CD4-positive, alpha-beta T cell treated with Interleukin-17A for 4 hours (primary cell): Measurements from ENCODE around the gene UBE2K.
"Not testable (repeated sequence)": the region's sequence is repeated elsewhere in the genome, so short reads cannot be mapped to it uniquely, and the experiment has no call there.

Source experiments
- DNase-seq: peaks from one replicate; pipeline ENCODE4 v3.0.0-alpha.2; 2020; ENCODE audit warnings: mixed read lengths

UBE2K gene, protein sequence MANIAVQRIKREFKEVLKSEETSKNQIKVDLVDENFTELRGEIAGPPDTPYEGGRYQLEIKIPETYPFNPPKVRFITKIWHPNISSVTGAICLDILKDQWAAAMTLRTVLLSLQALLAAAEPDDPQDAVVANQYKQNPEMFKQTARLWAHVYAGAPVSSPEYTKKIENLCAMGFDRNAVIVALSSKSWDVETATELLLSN

DNA sequence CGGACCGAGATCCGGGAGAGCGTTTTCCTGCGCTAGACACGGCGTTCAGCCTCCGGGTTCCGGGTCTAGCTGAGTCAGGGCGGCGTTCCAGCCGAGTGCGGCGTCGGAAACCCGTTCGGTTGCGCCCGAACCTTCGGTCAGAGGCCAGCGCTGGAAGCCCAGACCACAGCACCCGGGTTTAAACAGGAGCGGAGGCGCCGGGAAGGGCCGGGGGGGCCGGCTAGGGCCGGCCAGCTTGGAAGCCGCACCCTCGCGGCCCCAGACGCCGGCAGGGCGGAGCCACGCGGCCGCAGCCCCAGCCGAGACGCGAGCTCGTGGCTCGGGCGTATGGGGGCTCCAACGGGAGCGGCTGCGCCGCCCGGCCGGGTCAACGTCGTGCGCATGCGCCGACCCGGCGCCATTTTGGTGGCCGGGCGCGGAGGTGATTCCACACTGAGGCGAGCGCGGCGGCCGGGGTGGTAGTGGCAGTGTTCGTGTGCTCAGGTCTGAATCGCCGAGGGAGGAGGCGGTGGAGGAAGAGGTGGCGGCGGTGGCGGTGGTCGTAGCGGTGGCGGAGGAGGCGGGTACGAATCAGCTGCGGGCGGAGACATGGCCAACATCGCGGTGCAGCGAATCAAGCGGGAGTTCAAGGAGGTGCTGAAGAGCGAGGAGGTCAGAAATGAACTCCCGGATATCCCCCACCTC, at the start of gene UBE2K:
TSS of gene UBE2K (plus strand) at position 397 of the 684 bp plus-strand sequence. CDS start at position 589, 192 bp downstream.
- DNase-seq: peak; percentile 91

DNA sequence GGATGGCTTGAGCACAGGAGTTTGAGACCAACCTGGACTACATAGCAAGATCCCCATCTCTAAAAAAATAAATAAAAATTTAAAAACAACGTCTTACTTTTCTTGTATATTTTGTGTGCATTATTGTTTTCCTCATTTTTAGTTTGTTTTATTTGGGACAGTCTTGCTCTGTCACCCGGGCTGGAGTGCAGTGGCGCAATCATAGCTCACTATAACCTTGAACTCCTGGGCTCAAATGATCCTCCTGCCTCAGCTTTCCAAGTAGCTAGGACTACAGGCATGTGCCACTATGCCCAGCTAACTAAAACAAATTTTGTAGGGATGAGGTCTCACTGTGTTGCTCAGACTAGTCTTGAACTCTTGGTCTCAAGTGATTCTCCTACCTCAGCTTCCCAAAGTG, 49.7 kb upstream of the UBE2K start:
- DNase-seq: no peak

DNA sequence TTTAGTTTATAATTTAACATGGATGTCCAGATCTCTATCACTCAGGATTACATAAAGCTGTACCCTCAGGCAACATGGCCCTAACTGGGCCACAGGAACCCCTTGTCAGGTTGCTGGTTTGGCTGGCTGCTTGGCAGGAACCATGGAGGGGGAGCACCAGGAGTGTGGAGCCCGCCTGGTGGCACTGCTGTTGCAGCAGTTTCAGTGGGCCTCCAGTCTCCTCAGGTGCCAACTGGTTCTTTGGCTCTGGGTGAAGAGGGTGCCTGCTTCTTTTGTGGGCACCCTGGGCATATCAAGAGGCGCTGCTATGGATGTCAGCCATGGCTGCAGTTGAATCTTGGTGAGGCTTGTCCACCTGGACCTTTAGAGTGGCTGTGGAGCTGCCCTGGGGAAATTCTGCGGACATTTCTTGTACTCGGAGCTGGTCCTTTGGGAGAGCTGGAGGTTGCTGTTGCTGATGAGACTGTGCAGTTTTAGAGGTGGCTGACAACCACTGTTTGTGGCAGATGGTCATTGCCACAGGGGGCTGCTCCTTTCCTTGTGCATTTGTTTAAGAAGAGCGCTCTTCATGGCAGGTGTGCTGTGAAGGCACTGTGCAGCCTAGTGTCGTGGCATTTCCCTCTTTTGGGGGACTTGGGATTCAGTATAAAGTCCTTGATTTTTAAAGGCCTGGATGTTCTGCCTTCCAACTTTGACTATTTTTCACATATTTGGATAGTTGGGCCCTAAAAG, 48.9 kb upstream of the UBE2K start:
- no peak for DNase-seq

DNA sequence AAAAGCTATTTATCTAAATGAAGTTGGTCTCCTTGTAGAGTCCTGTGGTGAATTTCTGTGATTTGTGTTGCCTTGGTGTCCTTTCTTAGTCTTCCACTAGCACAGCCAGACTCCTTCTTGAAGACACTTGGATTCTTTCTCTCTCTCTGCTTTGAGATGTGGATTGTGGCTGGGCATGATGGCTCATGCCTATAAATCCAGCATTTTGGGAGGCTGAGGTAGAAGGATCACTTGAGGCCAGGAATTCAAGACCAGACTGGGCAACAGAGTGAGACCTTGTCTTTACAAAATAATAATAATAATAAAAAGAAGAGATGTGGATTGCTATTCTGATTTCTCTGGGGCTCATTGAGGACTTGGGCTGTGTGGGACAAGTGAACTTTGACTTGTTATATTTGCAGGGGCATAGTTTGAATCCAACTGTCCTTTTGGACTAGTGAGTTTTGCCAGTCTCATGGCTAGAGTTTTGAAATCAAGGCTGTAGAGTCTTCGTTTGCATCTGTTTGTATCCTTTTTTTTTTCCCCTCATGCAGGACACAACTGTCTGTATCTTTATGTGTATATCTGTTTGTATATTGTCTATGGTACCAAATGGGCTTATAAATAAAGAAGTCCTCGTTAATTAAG, 48.2 kb upstream of the UBE2K start:
- no peak for DNase-seq

DNA sequence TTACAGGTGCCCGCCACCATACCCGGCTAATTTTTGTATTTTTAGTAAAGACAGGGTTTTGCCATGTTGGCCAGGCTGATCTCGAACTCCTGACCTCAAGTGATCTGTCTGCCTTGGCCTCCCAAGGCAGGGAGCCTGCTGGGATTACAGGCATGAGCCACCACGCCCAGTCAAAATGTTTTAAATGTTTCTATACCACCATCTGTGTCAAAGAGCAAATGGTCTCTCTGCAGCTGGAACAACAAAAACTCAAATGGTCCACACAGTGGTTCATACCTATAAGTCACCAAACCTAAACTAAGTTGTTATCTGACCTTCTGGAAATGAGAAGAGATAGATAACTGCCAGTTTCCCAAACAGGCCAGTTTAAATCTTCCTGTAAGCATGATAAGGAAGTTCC, 46.4 kb upstream of the UBE2K start:
- DNase-seq: not testable (repeated sequence)

DNA sequence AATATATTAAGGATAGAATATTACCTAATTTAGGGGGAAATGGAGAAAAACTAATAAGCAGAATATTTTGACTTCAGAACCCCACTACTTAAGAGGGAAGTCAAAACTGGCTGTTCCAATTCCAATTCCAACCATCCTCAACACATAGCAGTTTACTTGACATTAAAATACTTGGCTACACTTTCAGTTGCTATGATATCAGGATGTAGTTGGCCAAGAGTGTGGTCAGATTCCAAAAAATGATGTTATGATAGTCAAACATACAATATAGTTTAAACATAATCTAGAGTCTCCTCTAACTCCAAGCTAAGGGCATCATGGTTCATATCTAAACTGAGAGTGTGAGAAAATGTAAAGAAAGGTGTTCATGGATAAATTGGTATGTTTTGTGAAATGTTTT, 42.7 kb upstream of the UBE2K start:
- DNase-seq: no peak

DNA sequence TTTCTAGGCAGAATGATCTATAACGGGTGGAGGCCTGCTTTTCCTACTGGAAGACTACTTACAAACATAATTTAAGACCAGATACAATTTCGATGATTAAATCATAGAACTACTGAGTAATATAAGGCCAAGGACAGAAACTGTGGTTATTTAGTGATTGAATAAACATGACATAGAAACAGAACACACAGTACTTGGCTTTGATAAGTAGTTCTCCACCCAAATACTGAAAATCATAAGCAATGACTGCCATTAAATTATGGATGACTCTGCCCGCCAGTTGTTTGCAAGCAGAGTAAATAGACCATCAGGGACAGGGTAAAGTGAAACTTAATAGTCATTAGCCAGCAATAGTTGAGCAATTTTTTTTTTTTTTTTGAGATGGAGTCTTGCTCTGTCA, 42.1 kb upstream of the UBE2K start:
- DNase-seq: no peak

DNA sequence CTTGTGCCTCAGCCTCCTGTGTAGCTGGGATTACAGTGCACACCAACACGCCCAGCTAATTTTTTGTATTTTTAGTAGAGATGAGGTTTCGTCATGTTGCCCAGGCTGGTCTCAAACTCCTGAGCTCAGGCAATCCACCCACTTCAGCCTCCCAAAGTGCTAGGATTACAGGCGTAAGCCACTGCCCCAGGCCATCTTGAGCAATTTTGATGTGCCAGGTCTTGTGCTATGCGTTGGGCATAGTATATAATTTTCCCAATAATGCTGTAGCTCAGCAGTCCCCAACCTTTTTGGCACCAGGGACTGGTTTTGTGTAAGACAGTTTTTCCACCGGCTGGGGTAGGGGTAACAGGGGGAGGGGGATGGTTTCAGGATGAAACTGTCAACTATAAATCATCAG, 41.3 kb upstream of the UBE2K start:
- DNase-seq: not testable (repeated sequence)

DNA sequence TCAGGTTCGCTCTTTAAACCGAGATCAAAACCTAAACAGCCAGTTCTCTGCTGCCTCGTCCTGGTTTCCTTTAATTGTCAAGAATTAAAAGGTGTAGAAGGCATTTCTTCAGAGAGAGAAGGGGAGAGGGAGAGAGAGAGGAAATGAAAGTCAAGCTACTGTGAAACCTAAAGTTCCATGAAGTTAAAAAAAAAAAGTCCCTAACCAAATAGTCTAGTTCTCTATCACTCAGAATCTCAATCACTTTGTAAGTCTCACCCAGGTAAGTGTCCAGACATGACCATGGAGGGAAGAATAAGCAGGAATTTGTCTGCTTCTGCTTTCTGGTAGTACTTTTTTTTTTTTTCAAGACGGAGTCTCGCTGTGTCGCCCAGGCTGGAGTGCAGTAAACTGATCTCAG, 40.5 kb upstream of the UBE2K start:
- no peak for DNase-seq

DNA sequence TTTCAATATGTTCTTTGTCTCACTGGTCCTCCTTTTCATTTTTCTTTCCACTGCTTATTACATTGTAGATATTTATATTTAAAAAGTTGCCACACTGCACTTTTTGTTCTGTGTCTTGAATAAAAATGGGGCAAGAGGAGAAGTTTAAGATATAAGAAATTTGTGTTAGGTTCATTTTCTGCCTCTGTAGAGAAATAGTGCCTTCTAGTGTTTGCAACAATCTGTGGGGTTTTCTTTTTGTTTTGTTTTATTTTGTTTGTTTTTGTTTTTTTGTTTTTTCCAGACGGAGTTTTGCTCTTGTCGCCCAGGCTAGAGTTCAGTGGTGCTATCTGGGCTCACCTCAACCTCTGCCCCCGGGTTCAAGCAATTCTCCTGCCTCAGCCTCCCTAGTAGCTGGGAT, 39.2 kb upstream of the UBE2K start:
- no peak for DNase-seq

DNA sequence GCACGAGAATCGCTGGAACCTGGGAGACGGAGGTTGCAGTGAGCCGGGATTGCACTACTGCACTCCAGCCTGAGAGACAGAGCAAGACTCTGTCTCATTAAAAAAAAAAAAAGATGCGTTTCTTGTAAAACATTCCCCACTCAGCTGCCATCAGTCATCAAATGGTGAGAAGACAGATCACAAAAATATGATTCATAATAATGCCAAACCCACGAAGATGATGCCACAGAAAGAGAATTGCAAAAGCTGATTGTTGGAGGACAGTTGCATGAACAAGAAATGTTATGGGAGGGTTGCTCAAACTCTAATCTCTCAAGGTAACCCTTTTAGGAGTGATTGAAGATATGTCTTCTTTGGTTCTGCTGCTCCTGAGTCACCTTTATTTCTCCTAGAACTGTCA, 37.9 kb upstream of the UBE2K start:
- DNase-seq: no peak

DNA sequence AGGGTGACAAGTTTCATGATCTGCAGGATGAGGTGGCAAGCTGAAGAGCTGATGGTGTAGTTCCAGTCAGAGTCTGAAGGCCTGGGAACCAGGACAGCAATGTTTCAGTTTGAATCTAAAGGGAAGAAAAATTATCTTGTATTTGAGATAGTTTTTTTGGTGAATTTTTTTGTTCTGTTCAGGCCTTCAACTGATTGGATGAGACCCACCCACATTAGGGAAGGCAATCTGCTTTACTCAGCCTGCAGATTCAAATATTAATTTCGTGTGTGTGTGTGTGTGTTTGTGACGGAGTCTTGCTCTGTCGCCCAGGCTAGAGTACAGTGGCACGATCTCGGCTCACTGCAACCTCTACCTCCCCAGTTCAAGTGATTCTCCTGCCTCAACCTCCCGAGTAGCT, 37.2 kb upstream of the UBE2K start:
- no peak for DNase-seq

DNA sequence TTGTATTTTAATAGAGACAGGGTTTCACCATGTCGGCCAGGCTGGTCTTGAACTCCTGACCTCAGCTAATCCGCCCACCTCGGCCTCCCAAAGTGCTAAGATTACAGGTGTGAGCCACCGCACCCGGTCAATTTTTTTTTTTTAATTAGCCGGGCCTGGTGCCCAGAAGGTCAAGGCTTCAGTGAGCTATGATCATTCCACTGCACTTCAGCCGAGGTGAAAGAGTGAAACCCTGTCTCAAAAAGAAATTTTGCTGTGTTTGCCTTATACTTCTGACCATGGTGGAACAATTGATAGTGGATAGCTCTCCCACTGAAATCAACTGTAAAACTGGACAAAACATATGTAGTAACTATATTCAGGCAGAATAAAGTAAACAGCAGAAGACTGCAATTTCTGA, 35.3 kb upstream of the UBE2K start:
- DNase-seq: no peak

DNA sequence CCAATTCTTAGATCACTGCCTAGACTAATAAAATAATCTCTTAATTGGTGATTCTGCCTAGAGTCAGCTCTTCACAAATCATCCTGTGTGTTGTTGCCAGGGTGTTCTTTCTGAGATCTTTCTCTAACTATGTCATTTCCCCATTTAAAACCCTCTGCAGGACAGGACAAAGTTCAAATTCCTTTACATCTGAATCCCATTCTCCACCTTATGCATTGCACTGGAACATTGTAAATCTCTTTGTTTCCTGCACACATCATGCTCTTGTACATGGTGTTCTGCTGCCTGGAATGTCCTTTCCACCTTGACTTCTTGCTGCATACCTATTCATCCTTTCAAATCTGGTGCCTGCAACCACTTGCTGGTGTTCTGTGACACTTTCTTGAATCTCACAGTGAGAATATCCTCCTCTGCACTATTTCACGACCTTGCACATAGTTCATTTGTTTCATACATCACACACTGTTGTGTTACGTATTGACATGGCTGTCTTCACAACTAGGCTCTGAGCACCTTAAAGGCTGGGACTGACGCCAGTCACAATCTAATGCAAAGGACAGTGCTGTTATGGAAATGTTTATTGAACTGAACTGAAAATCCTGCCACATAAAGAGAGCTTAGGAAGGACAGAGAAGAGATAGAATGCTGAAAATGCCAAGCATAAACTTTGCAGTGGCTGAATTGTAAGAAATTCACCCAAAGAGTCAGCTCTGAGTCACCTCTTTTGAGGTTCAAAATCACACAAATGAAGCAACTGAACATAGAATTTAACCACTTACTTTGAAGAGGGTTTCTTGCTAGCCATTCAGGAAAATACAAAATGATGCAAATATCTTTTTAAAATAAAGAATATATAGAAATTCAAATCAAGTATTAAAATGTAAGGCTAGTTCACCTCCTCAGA, 32.9 kb upstream of the UBE2K start:
- no peak for DNase-seq

DNA sequence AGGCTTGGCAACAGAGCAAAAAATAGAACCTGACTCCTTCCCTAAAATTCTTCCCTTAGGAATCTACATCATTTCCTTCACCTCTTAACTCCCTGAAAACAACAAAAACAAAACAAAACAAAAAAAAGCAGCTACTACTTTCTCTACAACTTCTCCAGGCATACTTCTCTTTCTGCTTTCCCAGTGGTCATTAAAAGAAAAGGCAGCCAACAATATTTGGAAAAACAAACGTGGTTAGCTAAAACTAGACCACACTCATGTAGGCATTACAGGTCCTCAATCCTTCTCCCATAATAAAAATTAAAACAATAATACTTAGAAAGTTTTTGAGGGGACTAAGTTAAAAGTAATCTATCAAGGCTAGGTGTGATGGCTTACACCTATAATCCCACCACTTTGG, 30.2 kb upstream of the UBE2K start:
- DNase-seq: no peak

DNA sequence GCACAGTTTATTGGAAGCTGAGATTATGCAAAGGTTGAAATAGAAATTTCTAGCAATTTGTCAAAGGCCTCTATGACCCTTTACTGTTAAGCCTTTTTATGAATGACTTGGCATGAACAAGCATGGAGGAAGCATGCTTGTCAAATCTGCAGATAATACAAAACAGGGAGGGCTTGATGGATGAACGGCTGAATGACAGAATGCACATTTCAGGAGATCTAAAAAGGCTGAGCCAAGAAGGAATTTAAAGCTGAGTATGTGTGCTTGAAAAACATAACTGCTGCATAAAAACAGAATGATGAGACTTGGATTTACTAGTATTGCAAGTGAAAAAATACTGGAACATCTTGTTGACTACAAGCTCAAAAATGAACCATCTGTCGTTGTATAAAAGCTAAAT, 29.0 kb upstream of the UBE2K start:
- DNase-seq: no peak

DNA sequence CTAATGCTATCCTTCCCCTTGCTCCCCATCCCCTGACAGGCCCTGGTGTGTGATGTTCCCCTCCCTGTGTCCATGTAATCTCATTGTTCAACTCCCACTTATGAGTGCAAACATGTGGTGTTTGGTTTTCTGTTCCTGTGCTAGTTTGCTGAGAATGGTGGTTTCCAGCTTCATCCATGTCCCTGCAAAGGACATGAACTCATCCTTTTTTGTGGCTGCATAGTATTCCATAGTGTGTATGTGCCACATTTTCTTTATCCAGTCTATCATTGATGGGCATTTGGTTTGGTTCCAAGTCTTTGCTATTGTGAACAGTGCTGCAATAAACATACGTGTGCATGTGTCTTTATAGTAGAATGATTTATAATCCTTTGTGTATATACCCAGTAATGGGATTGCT, 27.6 kb upstream of the UBE2K start:
- DNase-seq: not testable (repeated sequence)

DNA sequence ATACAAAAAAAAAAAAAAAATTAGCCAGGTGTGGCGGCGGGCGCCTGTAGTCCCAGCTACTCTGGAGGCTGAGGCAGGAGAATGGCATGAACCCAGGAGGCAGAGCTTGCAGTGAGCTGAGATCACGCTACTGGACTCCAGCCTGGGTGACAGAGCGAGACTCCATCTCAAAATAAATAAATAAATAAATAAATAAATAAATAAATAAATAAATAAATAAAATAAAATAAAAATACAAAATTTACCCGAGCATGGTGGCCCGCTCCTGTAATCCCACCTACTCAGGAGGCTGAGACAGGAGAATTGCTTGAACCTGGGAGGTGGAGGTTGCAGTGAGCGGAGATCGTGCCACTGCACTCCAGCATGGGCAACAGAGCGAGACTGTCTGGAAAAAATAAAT, 22.3 kb upstream of the UBE2K start:
- not testable (repeated sequence) for DNase-seq

DNA sequence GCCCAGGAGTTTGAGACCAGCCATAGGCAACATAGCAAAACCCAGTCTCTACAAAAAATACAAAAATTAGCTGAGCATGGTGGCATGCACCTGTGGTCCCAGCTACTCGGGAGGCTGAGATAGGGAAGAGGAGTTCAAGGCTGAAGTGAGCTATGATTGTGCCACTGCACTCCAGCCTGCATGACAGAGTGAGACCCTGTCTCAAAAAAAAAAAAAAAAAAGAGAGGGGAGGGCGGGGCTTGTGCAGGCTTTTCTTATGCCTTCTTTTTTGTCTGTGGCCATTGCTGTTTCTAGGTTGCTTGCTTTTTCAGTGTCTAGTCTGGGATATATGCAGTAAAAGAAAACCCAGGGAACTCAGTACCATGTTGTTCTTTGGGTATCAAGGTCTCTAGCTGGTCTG, 16.9 kb upstream of the UBE2K start:
- not testable (repeated sequence) for DNase-seq

DNA sequence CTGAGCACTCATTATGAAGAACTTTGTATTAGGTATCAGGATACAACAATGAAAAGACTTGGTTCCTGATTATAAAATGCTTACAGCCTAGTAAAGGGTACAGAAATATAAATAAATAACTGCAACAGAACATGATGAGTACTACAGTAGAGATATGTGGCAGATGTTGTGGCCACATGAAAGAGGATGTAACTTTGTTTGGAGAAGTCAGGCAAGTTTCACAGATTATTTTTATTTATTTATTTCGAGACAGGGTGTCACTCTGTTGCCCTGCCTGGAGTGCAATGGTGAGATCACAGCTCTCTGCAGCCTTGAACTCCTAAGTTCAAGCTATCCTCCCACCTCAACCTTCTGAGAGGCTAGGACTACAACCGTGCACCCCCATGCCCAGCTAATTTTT, 15.8 kb upstream of the UBE2K start:
- DNase-seq: no peak

DNA sequence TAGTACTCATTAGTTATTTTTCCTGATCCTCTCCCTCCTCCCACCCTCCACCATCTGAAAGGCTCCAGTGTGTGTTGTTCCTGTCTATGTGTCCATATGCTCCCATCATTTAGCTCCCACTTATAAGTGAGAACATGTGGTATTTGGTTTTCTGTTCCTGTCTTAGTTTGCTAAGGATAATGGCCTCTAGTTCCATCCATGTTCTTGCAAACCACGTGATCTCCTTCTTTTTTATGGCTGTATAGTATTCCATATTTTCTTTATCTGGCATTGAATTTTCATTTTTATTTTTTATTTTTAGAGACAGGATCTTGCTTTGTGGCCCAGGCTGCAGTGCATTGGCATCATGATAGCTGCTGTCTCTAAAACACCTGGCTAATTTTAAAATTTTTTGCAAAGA, 11.9 kb upstream of the UBE2K start:
- no peak for DNase-seq

DNA sequence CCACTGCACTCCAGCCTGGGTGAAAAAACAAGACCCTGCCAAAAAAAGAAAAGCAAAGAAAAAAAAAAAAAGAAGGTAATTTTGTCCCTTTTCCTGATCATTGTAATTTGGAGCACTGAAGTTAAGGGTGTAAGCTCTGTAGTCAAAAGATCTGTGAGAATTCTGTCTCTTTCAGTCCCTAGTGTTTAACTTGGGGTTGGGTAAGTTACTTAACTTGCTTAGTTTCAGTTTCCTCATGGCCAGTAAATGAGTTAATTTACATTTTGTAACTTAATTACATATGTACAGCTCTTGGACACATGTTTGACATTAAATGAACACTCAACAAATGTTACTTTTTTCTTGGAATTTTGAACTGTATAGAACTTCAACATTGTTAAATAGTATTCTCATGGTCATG, 10.9 kb upstream of the UBE2K start:
- no peak for DNase-seq

DNA sequence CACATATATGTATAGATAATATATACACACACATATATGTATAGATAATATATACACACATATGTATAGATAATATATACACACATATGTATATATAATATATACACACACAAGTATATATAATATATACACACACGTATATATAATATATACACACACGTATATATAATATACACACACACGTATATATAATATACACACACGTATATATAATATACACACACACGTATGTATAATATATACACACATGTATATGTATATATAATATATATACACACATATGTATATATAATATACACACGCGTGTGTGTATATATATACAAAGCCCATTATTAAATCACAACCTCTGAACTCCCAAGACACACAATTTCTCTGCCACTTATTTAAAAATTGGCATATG, 8.0 kb upstream of the UBE2K start:
- no peak for DNase-seq
